BJ (cell line): ENCODE results near the gene ATP6V0E1. TPM values are rescaled to one million over a fixed set of nuclear protein-coding genes. Genes with fewer than 3 reads are reported as not detected.

Source experiments
- CTCF ChIA-PET: fragments of 350-600 bp; formaldehyde crosslinking; extraction: SDS; loops from one replicate; lab custom pipeline; 2021; ENCODE audit warnings: antibody characterized with exemption, inconsistent platforms; lab: Yijun Ruan, JAX
- POLR2A ChIA-PET: fragments of 300-600 bp; sonication (Branson Sonifier 250); formaldehyde crosslinking; extraction: SDS; loops from one replicate; lab custom pipeline; 2021; ENCODE audit warnings: antibody characterized with exemption; lab: Charles Lee
- DNase-seq: peaks from one replicate; pipeline ENCODE4 v3.0.0-alpha.2; 2011; ENCODE audit warnings: low read depth
- H3K27me3 ChIP-seq: 2 replicates; pipeline ENCODE4 v1.6.0; 2011; ENCODE audit warnings: low read length; ENCODE audit not compliant: control insufficient read depth, insufficient read depth
- H3K36me3 ChIP-seq: 2 replicates; pipeline ENCODE4 v1.5.1; 2011; ENCODE audit warnings: low read length; ENCODE audit not compliant: control insufficient read depth, insufficient read depth
- H3K4me3 ChIP-seq: 2 replicates; pipeline ENCODE4 v1.5.1; 2011; ENCODE audit warnings: low read depth, mild to moderate bottlenecking, control low read depth, low read length
- CTCF ChIP-seq: IDR thresholded peaks from 2 replicates; pipeline ENCODE4 v1.5.1; 2011; ENCODE audit warnings: low read depth, mild to moderate bottlenecking, control low read depth, inconsistent platforms, low read length, moderate library complexity; ENCODE audit not compliant: insufficient read depth
- polyA minus RNA-seq: library from RNA; depleted of rRNA, polyadenylated mRNA; stranded (reverse); fragments of >200 nt; gene quantifications from 2 replicates; pipeline ENCODE4 v1.2.3, GENCODE V29; 2011; rRNA and poly(A)+ RNA removed
- polyA plus RNA-seq: library from polyadenylated mRNA; depleted of rRNA; stranded (reverse); fragments of >200 nt; gene quantifications from 2 replicates; pipeline ENCODE4 v1.2.3, GENCODE V29; 2011; rRNA removed

The ATP6V0E1 gene
- polyA plus RNA-seq = 491 and 500 TPM in 2 replicates
- 96.5 and 142 TPM in 2 replicates for polyA minus RNA-seq

- no peak for TF ChIP-seq CTCF
- Histone ChIP-seq H3K27me3 (no peaks in the 10 kb centered on the region), H3K36me3 (peaks cover 4% of the 10 kb centered on the region), H3K4me3 (peak within 1 kb of the TSS; percentile 57)
- CTCF ChIA-PET = interaction anchor here (1.0 to 1.8 kb wide), 11 partner anchors 11 to 516 kb away, joined by 3 to 6 read pairs (median 4); partner anchors contain the start of gene RPL26L1
- peak; percentile 54 for DNase-seq
- POLR2A ChIA-PET = interaction anchor here (0.7 to 1.0 kb wide), 4 partner anchors 16 to 412 kb away, joined by 3 to 8 read pairs (median 6); no protein-coding TSS in a partner anchor
Measured at GRCh38 chr5:172983542-172984243, at the start of gene ATP6V0E1. ATP6V0E1 (plus strand) TSS chr5:172983771; CDS start chr5:172983861, 90 bp downstream.

- ChIA-PET POLR2A (no interaction called here), CTCF (interaction anchor here (0.7 to 24.0 kb wide), 2 partner anchors 13 to 225 kb away, joined by 3 to 441 read pairs; no protein-coding TSS in a partner anchor)
- H3K4me3 ChIP-seq = no peak overlapping the region
- no peak for TF ChIP-seq CTCF
- H3K27me3 ChIP-seq = no peaks in the 10 kb centered on the region
- peaks cover 11% of the 10 kb centered on the region for H3K36me3 ChIP-seq
- DNase-seq = no peak
Measured at GRCh38 chr5:172935096-172935495, 48.5 kb upstream of the ATP6V0E1 start.

- POLR2A ChIA-PET = no interaction called here
- CTCF ChIA-PET = interaction anchor here (0.6 to 24.0 kb wide), 4 partner anchors 9 to 226 kb away, joined by 3 to 441 read pairs (median 6); no protein-coding TSS in a partner anchor
- H3K4me3 ChIP-seq = no peak overlapping the region
- H3K36me3 ChIP-seq = peaks cover 15% of the 10 kb centered on the region
- no peaks in the 10 kb centered on the region for H3K27me3 ChIP-seq
- DNase-seq = no peak
- no peak for TF ChIP-seq CTCF
Measured at GRCh38 chr5:172936401-172936800, 47.2 kb upstream of the ATP6V0E1 start.

GRCh38 chr5:172939071-172939470 is 44.5 kb upstream of the ATP6V0E1 start:
- TF ChIP-seq CTCF = peak; percentile 55
- ChIA-PET POLR2A (interaction anchor here (0.5 to 0.7 kb wide), 3 partner anchors 16 to 170 kb away, joined by 3 to 9 read pairs (median 8); no protein-coding TSS in a partner anchor), CTCF (interaction anchor here (0.6 to 24.0 kb wide), 8 partner anchors 9 to 229 kb away, joined by 3 to 441 read pairs (median 4); partner anchors contain the start of genes DUSP1 and RPL26L1)
- no peaks in the 10 kb centered on the region for H3K27me3 ChIP-seq
- no peak overlapping the region for H3K4me3 ChIP-seq
- peaks cover 15% of the 10 kb centered on the region for H3K36me3 ChIP-seq
- DNase-seq = no peak
